Measurements from ENCODE around the gene KAT6B. TPM values are rescaled to one million over a fixed set of nuclear protein-coding genes. Genes with fewer than 3 reads are reported as not detected.

KAT6B gene
- total RNA-seq, 2 experiments from 2014 or later: 23.1 to 26.9 TPM

DNA sequence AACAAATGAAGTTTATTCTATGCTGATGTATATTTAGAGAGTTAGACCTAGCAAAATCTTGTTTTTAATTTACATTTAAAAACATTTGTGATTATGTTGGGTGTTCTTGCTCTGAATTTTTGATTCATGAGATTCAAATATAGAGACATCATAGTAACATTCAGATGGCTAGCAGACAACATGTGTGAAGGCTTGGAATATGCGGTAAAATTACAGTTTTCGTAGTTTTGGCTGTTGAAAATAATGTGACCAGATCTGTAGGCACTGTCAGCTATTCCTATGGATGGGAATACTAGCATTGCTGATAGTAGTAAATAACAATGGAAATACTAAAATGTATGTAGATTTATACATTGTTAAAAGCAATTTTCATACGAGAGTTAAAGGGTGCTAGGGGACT lies 131.9 kb downstream of the KAT6B start:
- H3K4me3 Mint-ChIP-seq: no peak overlapping the region
- ChIA-PET CTCF (interaction anchor here (0.9 to 1.2 kb wide), 2 partner anchors 10 to 66 kb away, joined by 4 read pairs; no protein-coding TSS in a partner anchor), POLR2A (no interaction called here)
- H3K9me3 Mint-ChIP-seq: no peaks in the 10 kb centered on the region
- H3K36me3 Mint-ChIP-seq (ENCODE audit: low read depth): peaks cover 8% of the 10 kb centered on the region
- H3K4me1 Mint-ChIP-seq: no peaks in the 10 kb centered on the region
- H3K27ac Mint-ChIP-seq: no peak overlapping the region
- no peaks in the 10 kb centered on the region for H3K27me3 Mint-ChIP-seq
- no peak for DNase-seq

- Mint-ChIP-seq H3K4me1 (no peaks in the 10 kb centered on the region), H3K9me3 (no peaks in the 10 kb centered on the region), H3K36me3 (ENCODE audit: low read depth) (peaks cover 15% of the 10 kb centered on the region), H3K4me3 (no peak overlapping the region), H3K27me3 (no peaks in the 10 kb centered on the region), H3K27ac (no peak overlapping the region)
- POLR2A ChIA-PET: no interaction called here
- CTCF ChIA-PET: interaction anchor here (1.6 kb wide), 1 partner anchor 40 kb away, joined by 3 read pairs; no protein-coding TSS in a partner anchor
- no peak for DNase-seq
These were observed 134.3 kb downstream of the KAT6B start for GRCh38 chr10:74960670-74961069.

GRCh38 chr10:74962517-74962916 lies 136.1 kb downstream of the KAT6B start:
- Mint-ChIP-seq H3K9me3 (no peaks in the 10 kb centered on the region), H3K27me3 (no peaks in the 10 kb centered on the region), H3K36me3 (ENCODE audit: low read depth) (peaks cover 20% of the 10 kb centered on the region), H3K4me3 (no peak overlapping the region), H3K4me1 (peaks cover 3% of the 10 kb centered on the region), H3K27ac (no peak overlapping the region)
- no peak for DNase-seq
- CTCF ChIA-PET: no interaction called here
- POLR2A ChIA-PET: no interaction called here

GRCh38 chr10:74963549-74963948 lies 137.1 kb downstream of the KAT6B start:
- no peaks in the 10 kb centered on the region for H3K27me3 Mint-ChIP-seq
- H3K9me3 Mint-ChIP-seq: no peaks in the 10 kb centered on the region
- no peak overlapping the region for H3K27ac Mint-ChIP-seq
- ChIA-PET CTCF (no interaction called here), POLR2A (no interaction called here)
- H3K4me3 Mint-ChIP-seq: no peak overlapping the region
- H3K4me1 Mint-ChIP-seq: peaks cover 14% of the 10 kb centered on the region
- H3K36me3 Mint-ChIP-seq (ENCODE audit: low read depth): peaks cover 22% of the 10 kb centered on the region
- DNase-seq: no peak

GRCh38 chr10:74967911-74968666 lies 141.7 kb downstream of the KAT6B start:
- no peak for DNase-seq
- H3K4me3 Mint-ChIP-seq: peak overlapping the region; percentile 23
- H3K36me3 Mint-ChIP-seq (ENCODE audit: low read depth): peaks cover 14% of the 10 kb centered on the region
- no peaks in the 10 kb centered on the region for H3K27me3 Mint-ChIP-seq
- H3K4me1 Mint-ChIP-seq: peaks cover 23% of the 10 kb centered on the region
- POLR2A ChIA-PET: no interaction called here
- CTCF ChIA-PET: interaction anchor here (0.6 to 1.7 kb wide), 3 partner anchors 10 to 491 kb away, joined by 4 read pairs; no protein-coding TSS in a partner anchor
- H3K9me3 Mint-ChIP-seq: no peaks in the 10 kb centered on the region
- H3K27ac Mint-ChIP-seq: peak overlapping the region; percentile 68

DNA sequence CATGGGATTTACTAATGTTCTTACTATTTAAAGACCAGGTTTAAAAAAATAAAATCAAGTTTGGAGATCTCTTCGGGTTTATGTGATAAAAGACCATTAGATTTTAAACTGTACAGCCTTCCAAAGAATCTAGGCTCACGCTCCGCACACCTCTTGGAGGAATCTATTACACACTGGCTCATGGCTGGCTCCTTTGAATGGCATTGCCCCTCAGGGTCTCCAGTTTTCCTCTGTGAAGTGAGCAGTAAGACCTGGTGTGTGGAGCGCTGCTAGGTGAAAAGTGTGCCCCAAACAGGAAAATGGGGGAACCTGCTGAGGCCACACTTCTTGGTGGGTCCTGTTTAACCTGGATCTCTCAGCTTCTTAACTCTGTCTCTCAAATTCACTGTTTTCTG lies 142.3 kb downstream of the KAT6B start:
- POLR2A ChIA-PET: no interaction called here
- no peak overlapping the region for H3K4me3 Mint-ChIP-seq

DNA sequence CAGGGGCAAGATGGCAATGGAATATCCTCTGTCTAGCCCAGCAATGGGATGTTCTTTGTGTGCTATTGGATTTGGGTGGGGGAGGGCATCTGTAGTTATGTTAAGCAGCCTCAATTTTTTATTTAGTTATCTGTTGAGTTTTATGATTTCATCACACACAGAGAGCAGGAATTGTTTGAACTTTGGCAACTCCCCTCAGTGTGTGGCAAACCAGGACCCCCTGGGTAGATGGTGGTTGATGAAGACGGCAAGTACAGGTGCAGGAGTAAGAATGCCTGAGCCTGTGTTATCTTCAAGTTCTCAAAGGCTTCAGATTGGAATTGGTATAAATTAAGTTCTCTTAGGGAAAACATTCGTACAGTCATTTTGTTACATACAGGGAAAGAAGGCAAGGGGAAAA lies 142.7 kb downstream of the KAT6B start:
- Mint-ChIP-seq H3K4me3 (no peak overlapping the region), H3K4me1 (peaks cover 23% of the 10 kb centered on the region), H3K27me3 (no peaks in the 10 kb centered on the region), H3K9me3 (no peaks in the 10 kb centered on the region), H3K27ac (no peak overlapping the region), H3K36me3 (ENCODE audit: low read depth) (peaks cover 14% of the 10 kb centered on the region)
- POLR2A ChIA-PET: no interaction called here
- CTCF ChIA-PET: interaction anchor here (0.6 to 1.7 kb wide), 2 partner anchors 11 to 71 kb away, joined by 4 to 5 read pairs; no protein-coding TSS in a partner anchor
- DNase-seq: no peak

More for the DNA sequence above, 142.3 kb downstream of the KAT6B start:
- H3K9me3 Mint-ChIP-seq: no peaks in the 10 kb centered on the region
- no peak overlapping the region for H3K27ac Mint-ChIP-seq
- CTCF ChIA-PET: interaction anchor here (1.7 kb wide), 1 partner anchor 11 kb away, joined by 4 read pairs; no protein-coding TSS in a partner anchor
- DNase-seq: no peak
- no peaks in the 10 kb centered on the region for H3K27me3 Mint-ChIP-seq
- H3K4me1 Mint-ChIP-seq: peaks cover 23% of the 10 kb centered on the region
- peaks cover 14% of the 10 kb centered on the region for H3K36me3 Mint-ChIP-seq (ENCODE audit: low read depth)

- ChIA-PET POLR2A (no interaction called here), CTCF (interaction anchor here (0.6 kb wide), 1 partner anchor 72 kb away, joined by 5 read pairs; no protein-coding TSS in a partner anchor)
- Mint-ChIP-seq H3K36me3 (ENCODE audit: low read depth) (peaks cover 11% of the 10 kb centered on the region), H3K4me3 (no peak overlapping the region), H3K9me3 (no peaks in the 10 kb centered on the region), H3K4me1 (peaks cover 24% of the 10 kb centered on the region), H3K27ac (no peak overlapping the region), H3K27me3 (no peaks in the 10 kb centered on the region)
- DNase-seq: no peak
These were observed 143.1 kb downstream of the KAT6B start for GRCh38 chr10:74969530-74969929.

DNA sequence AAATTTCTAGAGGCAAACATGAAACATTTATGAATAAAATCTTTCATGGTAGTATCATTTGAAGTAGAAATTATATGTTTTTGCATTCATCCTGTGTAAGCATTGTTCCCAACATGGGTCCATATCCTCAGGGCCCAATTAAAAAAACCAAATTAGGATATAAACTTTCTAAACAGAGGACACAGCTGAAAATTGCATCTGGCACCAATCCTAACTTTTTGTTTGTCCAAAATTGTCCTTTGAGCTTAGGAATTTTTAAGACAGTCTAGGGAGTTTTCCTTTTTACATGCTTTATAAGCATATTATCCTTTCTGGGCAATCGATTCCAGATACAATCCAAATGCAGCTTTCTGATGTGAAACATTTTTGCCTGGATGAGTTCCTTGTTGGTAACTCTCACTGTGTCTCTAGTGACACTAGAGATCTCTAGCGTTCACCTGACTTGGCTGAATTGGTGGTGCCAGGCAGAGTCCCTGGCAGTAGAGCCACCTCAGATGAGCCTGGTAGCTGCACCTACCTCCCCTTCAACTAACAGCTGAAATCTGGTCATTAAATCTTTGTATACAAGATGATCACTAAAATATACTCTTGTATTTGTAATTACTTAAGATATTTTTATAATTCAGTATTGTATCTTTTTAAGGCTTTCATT lies 147.5 kb downstream of the KAT6B start:
- Mint-ChIP-seq H3K9me3 (no peaks in the 10 kb centered on the region), H3K27me3 (no peaks in the 10 kb centered on the region), H3K27ac (no peak overlapping the region), H3K4me1 (peaks cover 32% of the 10 kb centered on the region), H3K4me3 (no peak overlapping the region), H3K36me3 (ENCODE audit: low read depth) (peaks cover 28% of the 10 kb centered on the region)
- no peak for DNase-seq
- POLR2A ChIA-PET: no interaction called here
- CTCF ChIA-PET: interaction anchor here (0.7 to 1.1 kb wide), 2 partner anchors 17 to 34 kb away, joined by 3 to 4 read pairs; no protein-coding TSS in a partner anchor

GRCh38 chr10:74975758-74976157 lies 149.4 kb downstream of the KAT6B start:
- H3K27ac Mint-ChIP-seq: no peak overlapping the region
- H3K27me3 Mint-ChIP-seq: no peaks in the 10 kb centered on the region
- H3K4me1 Mint-ChIP-seq: peaks cover 25% of the 10 kb centered on the region
- no peaks in the 10 kb centered on the region for H3K9me3 Mint-ChIP-seq
- CTCF ChIA-PET: interaction anchor here (1.1 to 4.6 kb wide), 5 partner anchors 9 to 139 kb away, joined by 3 to 14 read pairs (median 4); no protein-coding TSS in a partner anchor
- POLR2A ChIA-PET: no interaction called here
- H3K36me3 Mint-ChIP-seq (ENCODE audit: low read depth): peaks cover 44% of the 10 kb centered on the region
- DNase-seq: no peak
- H3K4me3 Mint-ChIP-seq: no peak overlapping the region

GRCh38 chr10:74976565-74976964 lies 150.2 kb downstream of the KAT6B start:
- H3K4me3 Mint-ChIP-seq: no peak overlapping the region
- peaks cover 25% of the 10 kb centered on the region for H3K4me1 Mint-ChIP-seq
- CTCF ChIA-PET: interaction anchor here (1.0 to 4.6 kb wide), 7 partner anchors 8 to 140 kb away, joined by 3 to 14 read pairs (median 4); no protein-coding TSS in a partner anchor
- POLR2A ChIA-PET: no interaction called here
- H3K27me3 Mint-ChIP-seq: no peaks in the 10 kb centered on the region
- DNase-seq: no peak
- no peak overlapping the region for H3K27ac Mint-ChIP-seq
- peaks cover 44% of the 10 kb centered on the region for H3K36me3 Mint-ChIP-seq (ENCODE audit: low read depth)
- H3K9me3 Mint-ChIP-seq: no peaks in the 10 kb centered on the region

- Mint-ChIP-seq H3K4me1 (peaks cover 26% of the 10 kb centered on the region), H3K36me3 (ENCODE audit: low read depth) (peaks cover 47% of the 10 kb centered on the region), H3K27me3 (no peaks in the 10 kb centered on the region), H3K27ac (no peak overlapping the region), H3K9me3 (no peaks in the 10 kb centered on the region), H3K4me3 (peak overlapping the region; percentile 24)
- ChIA-PET POLR2A (no interaction called here), CTCF (interaction anchor here (1.0 to 4.6 kb wide), 6 partner anchors 8 to 141 kb away, joined by 3 to 14 read pairs (median 4); no protein-coding TSS in a partner anchor)
- DNase-seq: no peak
These were observed 150.7 kb downstream of the KAT6B start for GRCh38 chr10:74977072-74977471.

All from activated CD4-positive, alpha-beta T cell treated with anti-CD3 and anti-CD28 coated beads, Interleukin-2, amount 10 ng/mL, durations not matched to agents 7 days and 5 days (primary cell).